GM13977 (cell line): ENCODE measurements around the gene ZEB1.

Experiments used
- DNase-seq: peaks from one replicate; pipeline ENCODE4 v3.0.0; 2012; ENCODE audit warnings: low spot score
- CTCF ChIP-seq: IDR thresholded peaks from 2 replicates; pipeline ENCODE4 v1.5.1; 2012; ENCODE audit warnings: mild to moderate bottlenecking, control low read depth; ENCODE audit not compliant: insufficient read depth; ENCODE audit errors: extremely low read depth, missing control alignments
- in situ Hi-C: fragments of 300-500 bp; cut with MboI; formaldehyde crosslinking; loops from one replicate; pipeline ENCODE4 v1.12.0; 2022; ENCODE audit warnings: low sequenced_read_pairs, low pct_unique_long_range_greater_than_20kb, mixed read lengths, inconsistent platforms; ENCODE audit not compliant: unreplicated experiment

Gene ZEB1

GRCh38 chr10:31318854-31319601 is at the start of gene ZEB1:
Gene ZEB1 (plus strand): TSS chr10:31319216. CDS start chr10:31319235, 19 bp downstream.
- in situ Hi-C loops = no loop called here
- peak; percentile 91 for DNase-seq
- peak; percentile 45 for TF ChIP-seq CTCF

GRCh38 chr10:31270954-31271353 is 48.1 kb upstream of the ZEB1 start:
- in situ Hi-C loops = no loop called here
- TF ChIP-seq CTCF = no peak
- no peak for DNase-seq

GRCh38 chr10:31272841-31273240 is 46.2 kb upstream of the ZEB1 start:
- TF ChIP-seq CTCF = no peak
- DNase-seq = no peak
- in situ Hi-C loops = no loop called here

GRCh38 chr10:31273789-31274188 is 45.2 kb upstream of the ZEB1 start:
- in situ Hi-C loops = no loop called here
- no peak for TF ChIP-seq CTCF
- no peak for DNase-seq

- in situ Hi-C loops = no loop called here
These were observed 44.7 kb upstream of the ZEB1 start for GRCh38 chr10:31274310-31274709.

GRCh38 chr10:31278279-31278941 is 40.6 kb upstream of the ZEB1 start:
- DNase-seq = no peak
- in situ Hi-C loops = no loop called here
- no peak for TF ChIP-seq CTCF

More at GRCh38 chr10:31274310-31274709, 44.7 kb upstream of the ZEB1 start:
- DNase-seq = no peak
- TF ChIP-seq CTCF = no peak
